Endothelial cell of umbilical vein (primary cell): ENCODE data around the gene TXN2. TPM values are rescaled to one million over a fixed set of nuclear protein-coding genes. Genes with fewer than 3 reads are reported as not detected.

Source experiments
- BruUV-seq: library from RNA; stranded (reverse); fragments of 400-500 nt; replicated peaks from 2 replicates; lab custom pipeline; 2021; lab: Mats Ljungman, UMichigan
- CTCF ChIA-PET: fragments of 300-600, 350-600 bp; sonication (Branson Sonifier 250); formaldehyde crosslinking; loops from one replicate; lab custom pipeline; 2021; ENCODE audit warnings: antibody characterized with exemption, inconsistent platforms; lab: Charles Lee
- POLR2A ChIA-PET: fragments of 300-600, 350-600 bp; sonication (Branson Sonifier 250); formaldehyde crosslinking; loops from one replicate; lab custom pipeline; 2021; ENCODE audit warnings: antibody characterized with exemption, inconsistent platforms; lab: Charles Lee
- DNase-seq: peaks from one replicate; pipeline ENCODE4 v3.0.0-alpha.2; 2011; ENCODE audit warnings: low read depth, low spot score
- FAIRE-seq: peaks from 2 replicates; lab custom pipeline; 2011; peaks lifted over from hg19 to GRCh38; lab: Jason Lieb, UNC
- H2AFZ ChIP-seq: 2 replicates; pipeline ENCODE4 v1.6.0; 2012; ENCODE audit warnings: low read depth, low read length, control low read depth, inconsistent platforms
- H3K27ac ChIP-seq: 2 replicates; pipeline ENCODE4 v1.5.1; 2011; ENCODE audit warnings: low read depth, mild to moderate bottlenecking, control low read depth, low read length, moderate library complexity; ENCODE audit not compliant: insufficient read depth
- H3K27me3 ChIP-seq, 2 experiments: 2 replicates each; pipeline versions ENCODE4 v1.6.0 to v1.6.1; 2011; ENCODE audit warnings: low read length in 2 of 2, mixed read lengths in 1 of 2; ENCODE audit not compliant: control insufficient read depth in 2 of 2, insufficient read depth in 2 of 2
- H3K36me3 ChIP-seq, 2 experiments: 2 replicates in 1 of 2; 3 replicates in 1 of 2; pipeline ENCODE4 v1.5.1; 2011; ENCODE audit warnings: low read length in 2 of 2, mild to moderate bottlenecking in 1 of 2, moderate library complexity in 1 of 2; ENCODE audit not compliant: control insufficient read depth in 2 of 2, insufficient read depth in 2 of 2; ENCODE audit errors: extremely low read depth in 1 of 2
- H3K4me1 ChIP-seq: 3 replicates; pipeline ENCODE4 v1.5.1; 2011; ENCODE audit warnings: mild to moderate bottlenecking, low read length; ENCODE audit not compliant: control insufficient read depth, insufficient read depth; ENCODE audit errors: extremely low read depth
- H3K4me2 ChIP-seq: 2 replicates; pipeline ENCODE4 v1.6.1; 2011; ENCODE audit warnings: low read length, control low read depth, mixed read lengths; ENCODE audit not compliant: insufficient read depth
- H3K4me3 ChIP-seq, 3 experiments: fragments of 200-600 bp in 1 of 3; sonication (generic), shearing (Covaris generic) in 1 of 3; replicated peaks in 1 of 3; 2 replicates each; pipeline ENCODE4 v1.5.1; 2011 to 2016; ENCODE audit warnings: control low read depth in 3 of 3, low read length in 3 of 3, mild to moderate bottlenecking in 2 of 3, inconsistent platforms in 1 of 3, low read depth in 1 of 3, moderate library complexity in 1 of 3; ENCODE audit not compliant: insufficient read depth in 1 of 3
- H3K79me2 ChIP-seq: 2 replicates; pipeline ENCODE4 v1.6.0; 2012; ENCODE audit warnings: low read length, inconsistent platforms; ENCODE audit not compliant: control insufficient read depth, insufficient read depth
- H3K9ac ChIP-seq: replicated peaks from 2 replicates; pipeline ENCODE3; 2011; ENCODE audit warnings: low read length, control low read depth; ENCODE audit not compliant: insufficient read depth; ENCODE audit errors: extremely low read depth
- H3K9me1 ChIP-seq: replicated peaks from 3 replicates; pipeline ENCODE4 v1.6.0; 2011; ENCODE audit warnings: mild to moderate bottlenecking, low read length; ENCODE audit not compliant: control insufficient read depth, insufficient read depth; ENCODE audit errors: extremely low read depth
- H3K9me3 ChIP-seq: replicated peaks from 2 replicates; pipeline ENCODE4 v1.5.1; 2012; ENCODE audit warnings: low read length, inconsistent platforms; ENCODE audit not compliant: control insufficient read depth, insufficient read depth
- H4K20me1 ChIP-seq: replicated peaks from 2 replicates; pipeline ENCODE3; 2011; ENCODE audit warnings: mild to moderate bottlenecking, low read length; ENCODE audit not compliant: control insufficient read depth, insufficient read depth; ENCODE audit errors: extremely low read depth
- EZH2 ChIP-seq: IDR thresholded peaks from 2 replicates; pipeline ENCODE4 v1.6.1; 2012; ENCODE audit warnings: borderline replicate concordance, low read depth, mild to moderate bottlenecking, moderate library complexity, low read length, inconsistent platforms; ENCODE audit not compliant: severe bottlenecking
- FOS ChIP-seq: IDR thresholded peaks from 2 replicates; pipeline ENCODE4 v1.6.1; 2011; ENCODE audit warnings: mild to moderate bottlenecking, low read length, moderate library complexity, borderline replicate concordance; ENCODE audit not compliant: insufficient read depth
- GATA2 ChIP-seq: IDR thresholded peaks from 2 replicates; pipeline ENCODE4 v1.7.0; 2011; ENCODE audit warnings: low read depth, mild to moderate bottlenecking, moderate library complexity, mixed read lengths, low read length; ENCODE audit not compliant: insufficient read length, insufficient read depth
- JUN ChIP-seq: IDR thresholded peaks from 2 replicates; pipeline ENCODE4 v1.6.1; 2011; ENCODE audit warnings: borderline replicate concordance, low read depth; ENCODE audit not compliant: insufficient read length, insufficient read depth
- MYC ChIP-seq: IDR thresholded peaks from one replicate; pipeline ENCODE4 v1.6.1; 2011; ENCODE audit warnings: mild to moderate bottlenecking, low read depth, low read length
- POLR2A ChIP-seq: IDR thresholded peaks from 2 replicates; pipeline ENCODE4 v1.6.1; 2012; ENCODE audit warnings: low read depth, mild to moderate bottlenecking, control low read depth, low read length
- POLR2AphosphoS5 ChIP-seq: IDR thresholded peaks from 2 replicates; pipeline ENCODE4 v1.6.1; 2012; ENCODE audit warnings: low read depth, mild to moderate bottlenecking, control low read depth, low read length, moderate library complexity; ENCODE audit not compliant: insufficient read depth
- dilution Hi-C: fragments of 300-500 bp; cut with MboI; formaldehyde crosslinking; loops from one replicate; pipeline ENCODE4 v1.15.0; 2019; ENCODE audit warnings: low sequenced_read_pairs; ENCODE audit not compliant: extremely low pct_ligation_motif_present
- intact Hi-C: fragments of 100-400 bp; cut with micrococcal nuclease; formaldehyde crosslinking; loops from one replicate; pipeline ENCODE4 v1.10.0; 2022
- polyA plus RNA-seq, 4 experiments: library from polyadenylated mRNA; depleted of rRNA in 3 of 4; stranded (reverse) in 3 of 4; unstranded in 1 of 4; fragments of >200 nt; gene quantifications; 2 replicates each; pipeline versions ENCODE4 v1.2.1 to v1.2.3, GENCODE V29; 2011 to 2012; ENCODE audit warnings: missing spikeins in 1 of 4
- total RNA-seq: library from RNA; stranded (reverse); gene quantifications from 2 replicates; pipeline ENCODE4 v1.2.3, GENCODE V29; 2021
- TF ChIP-seq, protein P1 (sequence below): IDR thresholded peaks from 2 replicates; pipeline ENCODE4 v1.6.1; 2011; ENCODE audit not compliant: insufficient read depth, insufficient read length
- TF ChIP-seq, protein P2 (sequence below), 2 donors: IDR thresholded peaks; 1 replicate in 1 of 2; 2 replicates in 1 of 2; pipeline ENCODE4 v1.5.1; 2011; ENCODE audit warnings: low read length in 2 of 2, mild to moderate bottlenecking in 2 of 2, moderate library complexity in 2 of 2, control low read depth in 1 of 2, inconsistent platforms in 1 of 2, low read depth in 1 of 2; ENCODE audit not compliant: insufficient read depth in 1 of 2; ENCODE audit errors: extremely low read depth in 1 of 2

The TXN2 gene
- total and polyA plus RNA-seq, 2 donors (not counting 3 experiments of a cell fraction or from before 2014, with no cell fraction given): 75.9 to 183 TPM

DNA sequence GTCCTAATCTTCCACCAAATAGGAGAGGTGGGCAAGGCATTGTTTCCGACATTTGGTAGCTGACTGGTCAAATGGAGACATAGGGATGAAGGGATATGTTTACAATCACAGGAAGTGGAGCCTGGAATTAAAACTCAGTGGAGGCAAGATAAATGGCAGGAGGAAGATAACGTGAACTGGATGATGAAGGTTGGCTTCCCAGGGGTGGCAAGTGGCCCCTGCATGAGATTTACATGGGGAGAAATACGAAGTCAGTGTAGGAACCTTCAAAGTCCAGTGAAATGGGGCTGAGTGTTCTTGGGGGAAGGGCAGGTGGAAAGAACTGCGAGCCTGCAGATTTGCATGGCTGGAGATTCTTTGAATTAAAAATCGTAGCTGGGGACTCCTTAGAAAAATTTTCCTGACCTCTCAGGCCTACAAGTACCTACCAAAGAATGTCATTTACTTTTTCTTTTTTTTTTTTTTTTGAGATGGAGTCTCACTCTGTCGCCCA is 26.1 kb upstream of the TXN2 start:
- Histone ChIP-seq H3K9me1 (no peaks in the 10 kb centered on the region), H3K4me2 (peak overlapping the region; percentile 41), H3K79me2 (no peaks in the 10 kb centered on the region), H3K36me3 (peaks cover 14 to 15% of the 10 kb centered on the region in 2 experiments), H3K4me1 (peaks cover 10% of the 10 kb centered on the region), H2AFZ (peak overlapping the region; percentile 74), H3K27me3 (no peaks in the 10 kb centered on the region), H4K20me1 (no peaks in the 10 kb centered on the region), H3K9me3 (no peaks in the 10 kb centered on the region), H3K9ac (peak overlapping the region; percentile 18), H3K4me3 (no peak overlapping the region), H3K27ac (peak overlapping the region; percentile 30)
- dilution Hi-C loops (no loop called here), intact Hi-C loops (loop anchor here (2.0 kb wide), 1 partner anchor 21 kb away; the partner anchor contains the start of gene EIF3D)
- ChIA-PET POLR2A (interaction anchor here (0.5 kb wide), 1 partner anchor 1178 kb away, joined by 3 read pairs; no protein-coding TSS in a partner anchor), CTCF (interaction anchor here (1.4 to 1.6 kb wide), 2 partner anchors 21 to 692 kb away, joined by 4 to 9 read pairs; no protein-coding TSS in a partner anchor)
- BruUV-seq: no TSS peak
- TF ChIP-seq FOS (no peak), POLR2AphosphoS5 (no peak), MYC (no peak), EZH2 (no peak), GATA2 (no peak), JUN (no peak), POLR2A (no peak)
- TF ChIP-seq, protein P1, sequence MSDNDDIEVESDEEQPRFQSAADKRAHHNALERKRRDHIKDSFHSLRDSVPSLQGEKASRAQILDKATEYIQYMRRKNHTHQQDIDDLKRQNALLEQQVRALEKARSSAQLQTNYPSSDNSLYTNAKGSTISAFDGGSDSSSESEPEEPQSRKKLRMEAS: no peak
- TF ChIP-seq, protein P2, sequence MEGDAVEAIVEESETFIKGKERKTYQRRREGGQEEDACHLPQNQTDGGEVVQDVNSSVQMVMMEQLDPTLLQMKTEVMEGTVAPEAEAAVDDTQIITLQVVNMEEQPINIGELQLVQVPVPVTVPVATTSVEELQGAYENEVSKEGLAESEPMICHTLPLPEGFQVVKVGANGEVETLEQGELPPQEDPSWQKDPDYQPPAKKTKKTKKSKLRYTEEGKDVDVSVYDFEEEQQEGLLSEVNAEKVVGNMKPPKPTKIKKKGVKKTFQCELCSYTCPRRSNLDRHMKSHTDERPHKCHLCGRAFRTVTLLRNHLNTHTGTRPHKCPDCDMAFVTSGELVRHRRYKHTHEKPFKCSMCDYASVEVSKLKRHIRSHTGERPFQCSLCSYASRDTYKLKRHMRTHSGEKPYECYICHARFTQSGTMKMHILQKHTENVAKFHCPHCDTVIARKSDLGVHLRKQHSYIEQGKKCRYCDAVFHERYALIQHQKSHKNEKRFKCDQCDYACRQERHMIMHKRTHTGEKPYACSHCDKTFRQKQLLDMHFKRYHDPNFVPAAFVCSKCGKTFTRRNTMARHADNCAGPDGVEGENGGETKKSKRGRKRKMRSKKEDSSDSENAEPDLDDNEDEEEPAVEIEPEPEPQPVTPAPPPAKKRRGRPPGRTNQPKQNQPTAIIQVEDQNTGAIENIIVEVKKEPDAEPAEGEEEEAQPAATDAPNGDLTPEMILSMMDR (IDR thresholded peaks at IDR 0.05; ENCODE audit: extremely low read depth in 1 of 2, insufficient read depth in 1 of 2, low read depth in 1 of 2, low read length in 2 of 2): no peak
- peak; percentile 63 for FAIRE-seq
- DNase-seq: no peak
